ENCODE measurements around the gene AJM1. TPM values are rescaled to one million over a fixed set of nuclear protein-coding genes. Genes with fewer than 3 reads are reported as not detected.
A peak's percentile ranks its signal among the peaks of the same experiment; 100 is the strongest.
"Not testable (repeated sequence)": the region's sequence is repeated elsewhere in the genome, so short reads cannot be mapped to it uniquely, and the experiment has no call there.

The AJM1 gene
- total RNA-seq, 1 donor = 1.3 TPM

DNA sequence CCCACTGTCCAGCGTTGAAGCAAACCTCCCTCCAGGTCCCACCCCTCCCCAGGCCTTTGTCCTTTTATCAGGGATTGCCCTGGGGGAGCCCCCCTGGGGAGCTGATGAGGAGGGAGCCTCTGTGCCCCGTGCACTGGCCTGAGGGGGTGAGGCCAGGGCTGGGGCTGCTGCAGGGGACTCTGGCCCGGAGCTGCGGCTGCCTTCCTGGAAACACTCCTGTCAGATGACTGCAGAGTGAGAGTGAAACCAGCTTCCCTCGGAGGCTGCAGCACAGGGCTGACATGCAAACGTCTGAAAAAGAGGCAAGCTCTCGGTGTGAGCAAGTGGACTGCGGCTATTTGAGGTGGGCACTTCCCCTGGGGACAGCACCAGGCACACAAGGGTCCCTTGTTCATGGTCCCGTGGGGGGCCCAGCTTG is 39.4 kb downstream of the AJM1 start:
- TF ChIP-seq, protein P1, sequence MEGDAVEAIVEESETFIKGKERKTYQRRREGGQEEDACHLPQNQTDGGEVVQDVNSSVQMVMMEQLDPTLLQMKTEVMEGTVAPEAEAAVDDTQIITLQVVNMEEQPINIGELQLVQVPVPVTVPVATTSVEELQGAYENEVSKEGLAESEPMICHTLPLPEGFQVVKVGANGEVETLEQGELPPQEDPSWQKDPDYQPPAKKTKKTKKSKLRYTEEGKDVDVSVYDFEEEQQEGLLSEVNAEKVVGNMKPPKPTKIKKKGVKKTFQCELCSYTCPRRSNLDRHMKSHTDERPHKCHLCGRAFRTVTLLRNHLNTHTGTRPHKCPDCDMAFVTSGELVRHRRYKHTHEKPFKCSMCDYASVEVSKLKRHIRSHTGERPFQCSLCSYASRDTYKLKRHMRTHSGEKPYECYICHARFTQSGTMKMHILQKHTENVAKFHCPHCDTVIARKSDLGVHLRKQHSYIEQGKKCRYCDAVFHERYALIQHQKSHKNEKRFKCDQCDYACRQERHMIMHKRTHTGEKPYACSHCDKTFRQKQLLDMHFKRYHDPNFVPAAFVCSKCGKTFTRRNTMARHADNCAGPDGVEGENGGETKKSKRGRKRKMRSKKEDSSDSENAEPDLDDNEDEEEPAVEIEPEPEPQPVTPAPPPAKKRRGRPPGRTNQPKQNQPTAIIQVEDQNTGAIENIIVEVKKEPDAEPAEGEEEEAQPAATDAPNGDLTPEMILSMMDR (IDR thresholded peaks at IDR 0.05; ENCODE audit: insufficient read depth, low read length) = no peak
- peak; percentile 56 for DNase-seq (ENCODE audit: low read depth)
- H3K4me3 ChIP-seq (ENCODE audit: low read depth, low read length) = no peak overlapping the region

DNA sequence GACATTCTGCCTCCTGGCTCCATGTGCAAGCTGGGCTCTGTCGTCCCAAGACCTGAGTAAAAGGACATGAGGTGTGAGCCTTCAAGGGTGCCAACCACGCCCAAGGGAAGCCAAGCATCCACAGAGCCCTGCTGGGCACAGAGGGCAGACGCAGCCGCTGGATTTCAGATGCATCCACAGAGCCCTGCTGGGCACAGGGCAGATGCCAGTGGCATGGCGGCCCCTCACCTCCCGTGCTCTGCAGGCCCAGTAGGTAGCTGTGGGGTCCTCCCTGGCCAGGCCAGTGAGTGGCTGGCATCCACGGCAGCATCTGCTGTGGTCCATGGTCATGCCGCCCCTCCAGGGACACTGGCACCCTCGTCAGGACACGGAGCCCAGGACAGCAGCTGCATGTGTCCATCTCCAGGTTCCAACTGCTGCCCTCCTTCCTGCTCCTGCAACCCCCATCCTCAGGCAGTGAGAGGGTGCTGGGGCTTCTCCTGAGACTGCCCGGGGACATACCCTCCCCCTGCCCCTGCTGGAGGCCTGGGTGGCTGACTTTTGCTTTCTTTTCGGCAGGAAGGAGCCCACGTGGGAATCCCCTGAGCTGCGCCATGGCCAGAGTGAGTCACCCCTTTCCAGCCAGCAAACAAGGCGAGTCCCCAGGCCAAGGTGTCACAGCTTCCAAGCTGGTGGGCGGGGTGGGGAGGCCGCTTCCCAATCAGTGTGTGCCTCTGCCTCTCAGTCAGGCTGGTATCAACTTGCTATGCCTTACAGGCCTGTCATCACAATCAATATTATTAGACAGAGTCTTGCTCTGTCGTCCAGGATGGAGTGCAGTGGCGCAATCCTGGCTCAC is 40.0 kb downstream of the AJM1 start:
- DNase-seq (ENCODE audit: low read depth) = peak; percentile 75
- peak overlapping the region; percentile 25 for H3K4me3 ChIP-seq (ENCODE audit: low read depth, low read length)
- TF ChIP-seq, protein P1 (IDR thresholded peaks at IDR 0.05; ENCODE audit: insufficient read depth, low read length) = peak; percentile 15

DNA sequence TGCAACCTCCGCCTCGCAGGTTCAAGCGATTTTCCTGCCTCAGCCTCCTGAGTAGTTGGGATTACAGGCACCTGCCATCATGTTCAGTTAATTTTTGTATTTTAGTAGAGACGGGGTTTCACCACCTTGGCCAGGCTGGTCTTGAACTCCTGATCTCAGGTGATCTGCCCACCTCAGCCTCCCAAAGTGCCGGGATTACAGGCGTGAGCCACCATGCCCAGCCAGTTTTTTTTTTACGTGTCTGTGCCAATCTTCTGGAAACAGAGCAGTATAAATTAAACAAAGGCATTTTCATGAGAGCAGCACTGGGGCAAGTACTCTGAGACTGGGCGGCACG is 40.6 kb downstream of the AJM1 start:
- not testable (repeated sequence) for H3K4me3 ChIP-seq (ENCODE audit: low read depth, low read length); DNase-seq (ENCODE audit: low read depth)

DNA sequence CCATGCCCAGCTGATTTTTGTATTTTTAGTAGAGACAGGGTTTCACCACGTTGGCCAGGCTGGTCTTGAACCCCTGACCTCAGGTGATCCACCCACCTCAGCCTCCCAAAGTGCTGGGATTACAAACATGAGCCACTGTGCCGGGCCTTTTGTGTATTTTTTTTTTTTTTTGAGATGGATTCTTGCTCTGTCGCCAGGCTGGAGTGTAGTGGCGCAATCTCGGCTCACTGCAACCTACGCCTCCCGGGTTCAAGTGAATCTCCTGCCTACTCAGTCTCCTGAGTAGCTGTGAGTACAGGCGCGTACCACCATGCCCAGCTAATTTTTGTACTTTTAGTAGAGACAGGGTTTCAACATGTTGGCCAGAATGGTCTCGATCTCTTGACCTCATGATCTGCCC is 41.4 kb downstream of the AJM1 start:
- DNase-seq (ENCODE audit: low read depth); H3K4me3 ChIP-seq (ENCODE audit: low read depth, low read length): not testable (repeated sequence)

DNA sequence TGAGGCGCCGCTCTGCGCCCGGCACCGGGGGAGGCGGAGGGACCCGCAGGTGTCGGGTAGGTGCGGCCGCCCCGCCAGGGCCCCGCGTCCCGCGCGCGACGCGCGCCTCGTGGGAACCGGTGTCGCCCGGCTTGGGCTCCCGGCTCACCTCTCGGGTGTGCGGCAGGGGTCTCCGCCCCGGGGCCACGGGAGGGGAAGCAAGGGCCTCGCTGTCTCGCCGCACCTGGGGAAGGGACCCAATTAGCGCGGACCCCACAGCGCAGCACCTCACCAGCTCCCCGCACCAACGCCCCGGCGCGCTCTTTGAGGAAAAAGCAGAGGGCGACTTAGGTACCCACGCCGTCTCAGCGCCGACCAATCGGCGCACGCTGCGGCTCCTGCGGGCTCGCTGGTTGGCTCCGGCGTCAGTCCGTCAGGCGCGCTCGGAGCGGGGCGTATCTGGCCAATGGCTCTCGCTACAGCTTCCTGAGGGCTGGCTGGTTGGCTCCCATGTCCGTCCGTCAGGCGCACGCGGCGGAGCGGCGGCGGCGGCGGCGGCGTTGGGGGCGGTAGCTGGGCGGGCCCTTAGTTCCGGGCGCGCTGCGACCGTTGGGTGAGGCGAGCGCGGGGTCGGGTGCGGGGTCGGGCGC is 43.8 kb downstream of the AJM1 start, which contains the start of gene TRAF2:
Gene TRAF2, plus strand, starts transcription at position 567 of the 629 bp plus-strand sequence. CDS start 12,225 bp downstream, outside the sequence.
- DNase-seq (ENCODE audit: low read depth) = peak; percentile 99
- TF ChIP-seq, protein P1 (IDR thresholded peaks at IDR 0.05; ENCODE audit: insufficient read depth, low read length) = no peak
- peak within 1 kb of the TSS; percentile 78 for H3K4me3 ChIP-seq (ENCODE audit: low read depth, low read length)

DNA sequence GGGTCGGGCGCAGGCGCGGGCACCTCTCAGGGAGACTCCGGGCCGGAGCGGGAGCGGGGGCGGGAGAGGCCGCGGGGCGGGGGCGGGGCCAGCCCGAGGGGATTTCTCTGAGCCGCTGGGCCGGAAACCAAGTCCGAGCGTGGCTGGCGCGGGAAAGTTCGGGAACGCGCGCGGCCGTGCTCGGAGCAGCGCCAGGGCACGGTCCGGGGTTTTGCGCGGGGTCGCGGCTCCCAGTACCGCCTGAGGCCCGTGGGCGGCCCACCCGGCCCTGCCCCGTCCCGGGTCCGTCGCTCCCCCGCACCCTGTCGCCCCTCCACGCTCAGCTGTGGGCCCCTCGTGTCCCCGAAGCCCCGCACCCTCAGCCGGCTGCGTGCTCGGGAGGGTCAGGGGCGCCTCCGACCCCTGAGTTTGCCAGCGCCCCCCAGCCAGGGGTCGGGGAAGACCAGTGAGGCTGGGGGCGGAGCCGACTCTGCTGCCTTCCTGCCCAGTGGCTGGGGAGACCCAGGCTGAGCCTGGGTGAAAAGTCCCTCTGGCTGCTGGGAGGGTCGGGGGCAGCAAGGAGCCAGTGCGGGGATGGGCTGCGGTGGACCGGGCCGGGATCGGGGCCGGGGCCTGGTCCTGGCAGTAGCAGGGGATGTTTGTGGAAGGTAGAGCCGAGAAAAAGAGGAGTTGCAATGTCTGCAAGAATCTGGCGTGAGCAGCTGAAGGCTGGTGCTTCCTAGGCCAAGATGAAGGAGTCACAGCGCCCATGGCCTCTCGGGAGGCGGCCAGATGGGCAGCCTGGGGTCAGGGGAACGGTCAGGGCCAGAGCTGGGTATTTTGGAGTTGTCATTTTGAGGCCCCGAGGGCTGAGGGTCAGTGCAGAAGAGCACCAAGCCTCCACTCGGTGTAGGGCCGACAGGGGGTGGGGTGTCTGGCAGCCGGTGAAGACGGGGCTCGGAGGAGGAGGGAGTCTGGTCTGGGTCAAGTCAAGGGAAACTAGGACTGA is 44.6 kb downstream of the AJM1 start:
- peak; percentile 20 for DNase-seq (ENCODE audit: low read depth)
- H3K4me3 ChIP-seq (ENCODE audit: low read depth, low read length) = peak overlapping the region; percentile 77
- TF ChIP-seq, protein P1 (IDR thresholded peaks at IDR 0.05; ENCODE audit: insufficient read depth, low read length) = no peak

DNA sequence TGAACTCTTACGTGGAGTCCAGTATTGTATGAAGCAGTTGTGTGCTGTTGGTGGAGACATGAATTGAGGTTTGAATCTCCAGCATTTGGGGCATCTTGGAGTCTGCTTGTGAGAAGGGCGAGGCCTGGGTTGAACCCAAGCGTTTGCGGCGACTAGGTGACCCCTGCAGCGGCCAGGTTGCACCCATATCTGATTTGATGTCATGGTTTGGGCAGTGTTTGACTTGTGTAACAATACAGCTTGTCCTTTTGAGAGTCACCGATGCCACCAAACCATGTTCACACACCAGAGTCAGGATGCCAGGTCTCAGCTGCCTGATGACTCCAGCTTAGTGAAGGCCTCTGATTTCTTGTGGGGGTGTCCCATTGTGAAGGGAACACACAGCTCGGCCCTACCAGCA is 46.2 kb downstream of the AJM1 start:
- no peak overlapping the region for H3K4me3 ChIP-seq (ENCODE audit: low read depth, low read length)
- TF ChIP-seq, protein P1 (IDR thresholded peaks at IDR 0.05; ENCODE audit: insufficient read depth, low read length) = no peak
- DNase-seq (ENCODE audit: low read depth) = no peak

All from fibroblast of the aortic adventitia (primary cell).